Fibroblast of lung (primary cell): ENCODE data around the gene JADE2.

Source experiments
- CTCF ChIP-seq, 2 donors: IDR thresholded peaks in 1 of 2; conservative IDR thresholded peaks in 1 of 2; 1 replicate in 1 of 2; 2 replicates in 1 of 2; pipeline ENCODE4 v1.5.1; 2011 to 2012; ENCODE audit warnings: low read length in 2 of 2, control low read depth in 1 of 2, inconsistent platforms in 1 of 2, low read depth in 1 of 2, mild to moderate bottlenecking in 1 of 2
- EZH2 ChIP-seq: IDR thresholded peaks from 2 replicates; pipeline ENCODE4 v1.5.1; 2012; ENCODE audit warnings: low read length, control low read depth, mild to moderate bottlenecking; ENCODE audit errors: missing control alignments

- TF ChIP-seq CTCF (conservative IDR thresholded peaks at IDR 0.05 in 1 of 2, IDR thresholded peaks at IDR 0.05 in 1 of 2; ENCODE audit: low read depth in 1 of 2, low read length in 2 of 2), result peak in 1 of 2 donors; percentile 14
- no peak for TF ChIP-seq EZH2
Measured at GRCh38 chr5:134525683-134526482, 413 bp downstream of the JADE2 start.
